HG02588 (cell line): ENCODE measurements around the gene CTDP1.
"Not testable (repeated sequence)": the region's sequence is repeated elsewhere in the genome, so short reads cannot be mapped to it uniquely, and the experiment has no call there.

Experiments used
- ATAC-seq: cut with Tn5 transposase; IDR thresholded peaks from one replicate; pipeline ENCODE4 v1.9.1; 2021; ENCODE audit warnings: mild to moderate bottlenecking, moderate library complexity; ENCODE audit not compliant: unreplicated experiment

CTDP1 gene

DNA sequence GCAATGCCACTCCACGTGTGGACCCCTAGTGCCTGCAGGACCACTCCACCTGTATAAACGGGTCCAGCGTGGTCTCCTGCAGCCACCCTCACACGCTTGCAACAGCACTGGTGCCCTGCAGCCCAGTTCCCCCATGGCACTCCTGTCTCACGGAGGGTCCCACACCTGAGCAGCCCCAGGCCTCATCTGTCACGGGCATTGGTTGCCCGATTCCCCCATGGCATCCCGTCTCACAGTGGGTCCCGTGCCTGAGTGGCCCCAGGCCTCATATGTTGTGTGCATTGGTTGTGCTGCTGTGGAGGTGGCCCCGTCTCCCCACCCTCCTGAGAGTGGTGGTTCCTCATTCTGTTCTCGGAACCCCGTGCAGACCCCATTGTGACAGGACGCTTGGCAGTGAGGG is 43.4 kb downstream of the CTDP1 start:
- ATAC-seq = no peak

DNA sequence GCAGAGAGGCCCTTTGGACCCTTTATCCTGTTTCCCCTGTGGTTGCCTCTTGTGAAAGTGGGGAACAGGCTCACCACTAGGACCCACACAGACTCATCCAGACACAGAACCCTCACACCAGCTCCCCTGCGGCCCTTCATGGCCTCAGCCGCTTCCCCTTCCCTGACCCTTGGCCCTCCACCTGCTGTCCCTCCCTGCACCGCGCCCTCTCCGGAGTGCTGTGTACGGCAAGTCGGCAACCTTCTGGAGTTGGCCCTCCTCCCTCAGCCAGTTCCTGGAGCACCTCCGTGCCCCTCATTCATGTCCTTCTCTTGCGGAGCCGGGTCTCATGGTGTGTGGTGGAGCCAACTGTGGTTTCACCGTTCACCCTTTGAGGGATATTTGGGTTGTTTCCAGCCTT is 44.0 kb downstream of the CTDP1 start:
- no peak for ATAC-seq

- no peak for ATAC-seq
Observed at GRCh38 chr18:79724299-79725080, 44.9 kb downstream of the CTDP1 start.

- ATAC-seq = no peak
Observed at GRCh38 chr18:79725486-79725885, 45.9 kb downstream of the CTDP1 start.

- no peak for ATAC-seq
Observed at GRCh38 chr18:79726721-79727120, 47.1 kb downstream of the CTDP1 start.

DNA sequence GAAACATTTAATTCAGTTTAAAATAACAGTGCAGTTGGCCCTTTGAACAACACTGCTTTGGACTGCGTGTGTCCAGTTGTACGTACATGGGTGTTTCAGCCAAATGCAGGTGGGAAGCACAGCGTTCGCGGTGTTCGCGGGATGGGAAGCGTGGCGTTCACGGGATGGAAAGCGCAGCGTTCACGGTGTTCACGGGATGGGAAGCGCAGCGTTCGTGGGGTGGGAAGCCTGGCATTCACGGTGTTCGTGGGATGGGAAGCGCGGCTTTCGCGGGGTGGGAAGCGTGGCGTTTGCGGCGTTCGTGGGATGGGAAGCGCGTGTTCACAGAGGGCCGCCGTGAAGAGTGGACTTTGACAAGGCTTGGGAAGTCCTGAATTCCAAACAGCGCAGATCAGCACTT is 47.6 kb downstream of the CTDP1 start:
- ATAC-seq = no peak

DNA sequence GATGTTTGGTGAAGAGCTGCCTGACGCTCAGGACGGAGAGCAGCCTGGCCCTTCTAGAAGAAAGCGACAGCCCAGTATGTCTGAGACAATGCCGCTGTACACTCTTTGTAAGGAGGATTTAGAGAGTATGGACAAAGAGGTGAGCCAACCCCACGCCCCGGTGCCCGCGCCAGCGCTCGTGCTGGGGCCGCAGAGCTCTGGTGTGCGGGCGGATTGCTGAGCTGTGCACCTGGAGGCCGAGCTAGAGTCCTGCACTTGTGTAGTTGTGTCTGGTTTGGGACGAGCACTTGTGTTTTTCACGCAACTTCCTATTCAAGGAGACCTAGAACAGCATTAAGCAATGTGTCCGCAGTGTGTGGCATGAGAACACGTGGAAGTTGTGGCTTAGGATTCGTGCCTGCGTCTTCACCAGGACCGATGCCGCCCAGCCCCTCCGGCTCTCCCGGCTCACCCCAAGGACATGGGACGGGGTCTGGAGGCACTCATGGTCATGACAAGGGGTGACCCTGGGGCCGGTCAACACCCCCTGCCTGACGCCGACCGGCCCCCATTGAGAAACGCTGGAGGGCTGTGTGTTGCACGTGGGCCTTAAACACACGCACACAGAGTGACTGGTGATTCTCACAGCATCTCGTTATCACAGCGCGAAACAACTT is 49.5 kb downstream of the CTDP1 start:
- ATAC-seq = no peak

DNA sequence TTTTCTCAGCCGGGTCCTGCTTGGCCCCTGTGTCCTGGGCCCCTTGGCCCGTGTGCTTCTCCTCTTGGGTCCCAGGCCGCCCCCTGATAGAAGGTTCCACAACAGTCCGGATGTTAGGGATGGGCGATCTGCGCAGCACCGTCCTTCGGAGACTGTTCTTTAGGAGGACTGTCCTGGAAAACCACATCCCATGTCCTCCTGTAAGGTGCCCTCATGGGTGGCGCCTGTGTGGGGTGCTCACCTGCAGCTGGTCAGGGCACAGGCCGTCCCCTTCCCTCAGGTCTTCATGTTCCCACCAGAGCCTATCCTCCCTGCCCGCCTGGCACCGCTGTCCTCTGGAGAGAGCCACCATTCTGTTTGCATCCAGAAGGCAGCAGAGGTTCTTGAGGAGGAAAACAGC is 50.0 kb downstream of the CTDP1 start:
- ATAC-seq = no peak

GRCh38 chr18:79730804-79731203 is 51.2 kb downstream of the CTDP1 start:
- ATAC-seq = no peak

GRCh38 chr18:79731881-79732720 is 52.5 kb downstream of the CTDP1 start:
- not testable (repeated sequence) for ATAC-seq

DNA sequence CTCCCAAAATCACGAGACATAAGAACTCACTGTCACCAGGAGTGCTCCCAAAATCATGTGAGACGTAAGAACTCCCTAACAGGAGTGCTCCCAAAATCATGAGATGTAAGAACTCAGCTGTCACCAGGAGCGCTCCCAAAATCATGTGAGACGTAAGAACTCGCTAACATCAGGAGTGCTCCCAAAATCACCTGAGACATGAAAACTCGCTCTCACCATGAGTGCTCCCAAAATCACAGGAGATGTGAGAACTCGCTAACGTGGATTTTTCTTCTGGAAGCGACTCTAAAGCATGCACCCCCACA is 53.1 kb downstream of the CTDP1 start:
- ATAC-seq = no peak

- no peak for ATAC-seq
Observed at GRCh38 chr18:79733135-79733701, 53.6 kb downstream of the CTDP1 start.

DNA sequence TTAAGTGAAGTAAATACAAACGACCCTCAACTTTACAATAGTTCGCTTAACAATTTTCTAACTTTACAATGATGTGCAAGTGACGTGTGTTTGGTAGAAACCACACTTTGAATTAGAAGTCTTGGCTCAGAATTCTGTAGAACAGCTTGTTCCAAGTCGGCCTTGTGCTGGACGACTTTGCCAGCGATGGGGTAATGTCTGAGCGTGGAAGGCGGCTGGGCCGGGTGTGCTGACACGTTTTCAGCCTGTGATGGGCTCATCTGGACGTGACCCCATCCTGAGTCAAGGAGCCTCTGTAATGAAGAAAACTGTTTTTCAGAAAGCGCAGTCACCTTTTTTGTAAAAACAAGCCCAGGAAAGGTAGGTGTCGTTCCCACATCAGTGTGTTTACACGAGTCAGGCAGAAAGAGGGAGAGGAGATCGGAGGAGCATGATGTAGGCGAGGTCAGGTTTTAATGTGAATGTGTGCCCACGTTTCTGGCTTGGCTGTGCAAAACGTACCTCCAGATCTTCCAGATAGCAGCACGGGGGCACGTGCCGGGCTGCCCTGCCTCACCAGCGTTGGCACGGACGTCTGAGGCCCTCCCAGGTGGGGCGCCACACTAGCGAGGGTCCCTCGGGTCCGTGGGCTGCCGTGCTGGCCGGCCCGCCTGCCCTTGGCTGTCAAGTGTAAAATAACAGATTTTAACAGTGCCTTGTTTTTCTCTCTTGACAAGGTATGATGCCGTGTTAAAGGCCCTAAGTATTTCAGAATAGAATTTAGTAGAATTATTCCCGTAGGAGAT is 54.6 kb downstream of the CTDP1 start:
- no peak for ATAC-seq

DNA sequence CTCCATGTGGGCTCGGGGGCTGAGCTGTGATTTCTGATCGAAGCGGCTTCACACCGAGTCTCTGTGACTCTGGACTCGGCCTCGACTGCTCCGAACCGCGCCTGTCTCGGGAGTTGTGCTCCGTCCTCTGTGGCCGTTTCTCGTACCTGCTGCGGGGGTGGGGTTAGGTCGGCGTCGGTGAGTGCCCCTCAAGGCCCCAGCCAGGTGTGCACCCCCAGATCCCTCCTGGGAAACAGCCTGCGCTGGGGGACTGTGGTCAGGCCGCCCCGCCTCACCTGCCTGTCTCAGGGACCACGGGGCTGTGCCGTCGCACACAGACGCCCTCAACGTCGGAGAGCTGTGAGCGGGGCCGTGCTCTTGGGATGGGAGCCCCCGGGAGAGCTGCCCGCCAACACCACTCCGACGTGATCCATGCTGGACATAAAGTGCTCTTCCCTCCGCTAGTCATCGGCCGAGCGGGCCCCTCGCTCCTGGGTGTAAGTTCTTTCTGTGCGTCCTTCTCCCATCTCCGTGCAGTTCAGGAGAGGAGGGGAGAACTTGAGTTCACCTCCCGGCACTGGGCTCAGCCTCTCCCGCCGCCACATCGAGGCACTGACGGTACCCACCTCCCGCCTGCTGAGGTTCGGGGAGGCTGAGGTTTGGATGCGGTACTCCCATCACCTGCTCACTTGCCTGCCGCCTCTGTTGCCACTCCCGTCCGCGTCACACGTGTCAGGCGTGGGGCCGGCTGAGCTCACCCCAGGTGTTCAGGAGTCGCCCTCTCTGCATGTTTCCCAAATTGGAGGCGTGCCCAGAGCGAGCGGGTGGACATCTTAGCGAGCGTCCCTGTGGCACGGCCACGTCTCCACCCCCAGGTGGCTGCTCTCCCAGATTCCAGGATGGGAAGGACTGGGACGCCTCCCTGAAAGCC is 55.7 kb downstream of the CTDP1 start:
- ATAC-seq = no peak

DNA sequence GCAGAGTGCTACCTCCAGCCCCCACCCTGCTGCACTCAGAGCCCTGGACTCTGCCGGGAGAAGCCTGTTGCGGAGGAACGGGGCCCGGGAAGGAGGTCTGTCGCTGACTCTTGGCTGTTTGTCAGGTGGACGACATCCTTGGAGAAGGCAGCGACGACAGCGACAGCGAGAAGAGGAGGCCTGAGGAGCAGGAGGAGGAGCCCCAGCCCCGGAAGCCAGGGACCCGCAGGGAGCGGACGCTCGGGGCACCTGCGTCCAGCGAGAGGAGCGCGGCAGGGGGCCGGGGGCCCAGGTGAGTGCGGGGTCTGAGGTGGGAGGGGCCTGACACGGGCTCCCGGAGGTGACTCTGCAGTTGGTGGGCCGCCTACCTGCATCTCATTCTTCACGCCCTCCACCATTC is 56.6 kb downstream of the CTDP1 start:
- ATAC-seq = no peak

GRCh38 chr18:79736846-79737245 is 57.2 kb downstream of the CTDP1 start:
- ATAC-seq = no peak

GRCh38 chr18:79737426-79737825 is 57.8 kb downstream of the CTDP1 start:
- no peak for ATAC-seq

- ATAC-seq = no peak
Observed at GRCh38 chr18:79738041-79738461, 58.4 kb downstream of the CTDP1 start.

DNA sequence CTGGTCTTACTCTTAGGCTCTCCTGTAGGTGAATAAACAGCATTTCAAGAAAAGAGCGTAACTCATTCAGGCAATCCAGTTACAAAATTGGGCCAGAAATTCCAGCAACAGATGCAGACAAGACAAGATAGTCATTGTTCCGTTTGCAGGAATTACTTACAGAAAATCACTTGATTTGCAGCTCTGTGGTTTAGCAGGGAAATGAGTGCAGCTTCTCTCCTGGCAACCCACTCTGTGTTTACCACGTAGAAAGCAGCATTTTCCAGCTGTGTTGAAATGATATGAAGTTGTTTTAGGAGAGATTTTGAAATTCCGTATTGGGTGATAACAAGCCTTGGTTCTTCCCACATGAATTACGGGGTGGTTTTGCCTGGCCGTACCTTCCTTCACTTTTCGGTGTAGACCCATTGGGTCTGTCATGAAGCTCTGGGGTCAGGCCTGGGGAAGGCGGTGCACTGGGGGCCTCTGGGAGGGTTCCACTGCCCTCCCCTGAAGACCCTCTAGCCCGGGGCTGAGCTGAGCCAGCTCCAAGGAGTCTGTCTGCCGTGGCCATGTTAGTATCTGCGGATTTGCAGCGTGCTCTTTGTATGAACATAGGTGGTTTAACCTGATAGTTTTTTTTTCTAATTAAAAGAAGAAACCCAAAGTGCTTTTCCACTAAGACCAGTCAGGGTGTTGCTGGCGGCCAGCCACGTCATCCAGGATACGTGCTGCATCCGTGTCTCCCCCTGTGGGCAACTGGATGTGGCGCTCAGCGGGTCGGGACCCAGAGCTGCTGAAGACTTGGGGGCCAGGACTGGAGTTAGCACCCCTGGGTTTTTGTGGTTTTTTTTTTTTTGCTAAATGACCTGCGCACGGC is 59.2 kb downstream of the CTDP1 start:
- ATAC-seq = no peak
